Right renal cortex interstitium (tissue), 3 donors: Measurements from ENCODE around the gene SLC25A21. TPM values are rescaled to one million over a fixed set of nuclear protein-coding genes. Genes with fewer than 3 reads are reported as not detected.

ENCODE experiments used
- DNase-seq, 3 donors: peaks; one replicate each; pipeline ENCODE4 v3.0.0-alpha.2; 2013; ENCODE audit warnings: low read depth in 3 of 3, low spot score in 2 of 3
- polyA plus RNA-seq, 3 donors: library from polyadenylated mRNA; unstranded; fragments of 120-200 nt; gene quantifications; one replicate each; pipeline ENCODE4 v1.2.1, GENCODE V29; 2013; ENCODE audit not compliant: insufficient read length in 3 of 3

Gene SLC25A21
- polyA plus RNA-seq, 3 donors = 2.4 to 4.7 (median 3.4) TPM

DNA sequence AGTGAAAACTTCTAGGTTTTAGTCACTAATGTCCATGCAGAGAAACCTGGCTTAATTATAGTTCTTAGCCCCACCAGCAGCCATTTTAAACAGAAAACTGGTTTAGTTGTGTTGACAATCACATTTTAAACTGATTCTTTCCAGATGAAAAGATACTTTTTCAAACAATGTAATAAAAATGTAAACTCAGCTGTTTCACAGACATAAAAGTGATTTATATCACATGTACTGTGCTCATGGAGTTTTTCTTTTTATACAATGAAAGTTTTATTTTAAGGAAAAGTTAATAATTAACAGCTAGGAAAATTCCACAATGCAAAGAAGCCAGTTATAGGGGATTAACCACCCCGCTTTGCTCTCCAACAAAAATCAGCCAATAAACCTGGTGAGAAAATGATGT, 381.0 kb downstream of the SLC25A21 start:
- DNase-seq = no peak

DNA sequence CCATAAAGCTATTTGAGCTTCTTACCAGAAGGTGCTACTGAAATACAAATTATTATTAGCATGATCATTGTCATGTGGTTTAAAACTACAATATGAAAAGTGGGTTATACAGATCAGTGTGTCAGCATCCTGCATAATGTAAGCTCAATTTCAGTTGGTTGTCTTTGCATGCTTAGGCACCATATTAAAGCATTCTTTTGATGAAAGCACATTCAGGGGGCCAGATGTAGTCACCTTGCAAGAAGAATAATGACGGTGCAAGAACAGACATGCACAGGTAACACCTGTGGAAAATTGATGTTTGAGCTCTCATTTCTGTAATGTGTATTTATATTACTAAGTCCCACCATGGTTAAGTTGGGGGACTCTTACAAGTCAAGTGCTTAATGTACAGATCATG, 386.9 kb downstream of the SLC25A21 start:
- no peak for DNase-seq

DNA sequence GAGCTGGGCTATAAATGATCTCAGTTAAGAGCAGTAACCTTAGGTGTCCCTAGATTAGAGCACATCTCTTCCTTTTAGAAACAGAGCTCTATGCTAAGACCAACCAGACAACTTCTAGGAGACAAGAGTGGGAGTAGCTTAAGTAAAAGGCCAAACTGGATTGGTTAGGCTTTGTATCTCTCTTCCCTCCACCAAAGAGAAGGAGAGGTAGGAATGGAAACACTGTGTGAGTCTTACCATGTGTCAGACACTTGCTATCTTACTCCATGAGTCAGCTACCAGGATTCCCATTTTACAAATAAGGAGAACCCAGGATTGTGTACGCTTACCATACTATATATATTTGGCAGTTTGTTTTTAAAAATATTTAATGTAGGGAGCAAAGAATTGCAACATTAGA, 387.9 kb downstream of the SLC25A21 start:
- no peak for DNase-seq

DNA sequence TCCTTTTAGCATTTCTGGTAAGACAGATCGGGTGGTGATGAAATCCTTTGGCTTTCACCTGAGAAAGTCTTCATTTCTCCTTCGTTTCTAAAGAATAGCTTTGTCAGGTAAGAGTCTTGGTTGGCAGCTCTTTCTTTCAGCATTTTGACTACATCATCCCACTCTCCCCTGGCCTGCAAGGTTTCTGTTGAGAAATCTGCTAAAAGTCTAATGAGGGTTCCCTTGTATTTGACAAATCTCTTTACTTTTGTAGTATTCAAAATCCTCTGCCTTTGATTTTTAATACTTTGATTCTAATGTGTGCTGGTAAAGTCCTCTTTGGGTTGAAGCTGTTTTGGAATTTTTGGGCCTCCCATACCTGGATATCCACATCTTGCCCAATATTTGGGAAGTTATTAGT, 390.5 kb downstream of the SLC25A21 start:
- no peak for DNase-seq

DNA sequence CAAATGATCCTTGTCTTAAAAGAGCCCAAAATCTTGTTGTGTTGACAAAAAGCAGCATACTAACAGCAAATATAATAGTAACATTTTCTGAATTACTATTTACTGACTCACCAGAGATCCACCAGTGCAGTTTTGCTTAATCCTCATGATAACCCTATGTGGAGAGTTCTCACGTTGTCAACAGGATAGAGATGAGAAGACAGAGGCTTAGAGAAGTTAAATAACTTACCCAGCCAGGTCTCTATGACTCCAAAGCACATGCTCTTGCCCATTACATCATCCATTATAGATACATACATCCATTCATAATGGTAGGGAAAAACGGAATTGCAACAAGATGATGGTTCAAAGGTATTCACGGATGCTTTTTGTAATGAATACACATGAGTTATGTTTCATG, 398.8 kb downstream of the SLC25A21 start:
- DNase-seq = no peak

DNA sequence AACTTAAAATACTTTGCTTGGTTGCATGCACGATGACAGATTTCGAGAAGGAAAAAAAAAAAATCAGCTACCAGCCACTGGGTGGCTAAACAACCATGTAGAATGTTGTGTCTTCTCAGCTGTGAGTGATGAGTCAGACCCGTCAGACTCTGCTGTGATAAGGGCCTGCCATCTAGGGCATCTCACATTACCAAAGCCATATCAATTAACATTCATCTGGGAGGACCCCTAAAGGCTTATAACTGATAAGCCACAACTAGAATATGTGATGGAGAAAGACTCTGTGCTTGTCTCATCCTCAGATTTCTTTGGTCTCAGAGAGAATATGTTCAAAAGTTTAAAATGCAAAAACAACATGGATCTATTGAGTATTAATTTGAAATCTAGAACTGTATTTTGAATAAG, 399.3 kb downstream of the SLC25A21 start:
- no peak for DNase-seq

DNA sequence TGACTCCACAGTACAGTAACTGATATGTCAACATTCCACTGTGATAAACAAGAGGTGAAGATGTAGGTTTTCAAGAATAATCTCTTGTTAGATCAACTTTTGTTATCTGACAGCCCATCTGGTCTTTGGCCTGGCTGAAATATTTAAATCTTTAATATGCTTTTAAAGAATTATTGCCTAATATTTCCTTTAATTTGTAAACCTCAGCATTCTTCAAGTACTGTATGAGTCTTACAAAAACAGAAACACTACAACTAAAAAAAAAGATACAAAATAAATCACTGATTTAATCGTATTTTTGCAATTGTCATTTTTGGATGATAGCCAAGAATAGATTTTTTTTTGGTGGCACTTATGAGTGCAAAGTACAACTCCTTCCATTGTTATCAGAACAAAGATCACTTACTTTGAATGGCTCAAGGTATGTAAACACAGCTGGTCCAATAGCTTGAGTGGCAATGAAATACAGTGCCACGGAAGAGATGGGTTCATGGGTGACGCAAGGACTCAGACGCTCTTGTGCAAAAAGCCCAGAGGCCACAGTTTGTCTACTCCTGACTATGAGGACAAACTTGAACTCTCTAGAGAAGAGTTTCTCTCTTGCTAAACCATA, 401.3 kb downstream of the SLC25A21 start:
- DNase-seq = no peak

DNA sequence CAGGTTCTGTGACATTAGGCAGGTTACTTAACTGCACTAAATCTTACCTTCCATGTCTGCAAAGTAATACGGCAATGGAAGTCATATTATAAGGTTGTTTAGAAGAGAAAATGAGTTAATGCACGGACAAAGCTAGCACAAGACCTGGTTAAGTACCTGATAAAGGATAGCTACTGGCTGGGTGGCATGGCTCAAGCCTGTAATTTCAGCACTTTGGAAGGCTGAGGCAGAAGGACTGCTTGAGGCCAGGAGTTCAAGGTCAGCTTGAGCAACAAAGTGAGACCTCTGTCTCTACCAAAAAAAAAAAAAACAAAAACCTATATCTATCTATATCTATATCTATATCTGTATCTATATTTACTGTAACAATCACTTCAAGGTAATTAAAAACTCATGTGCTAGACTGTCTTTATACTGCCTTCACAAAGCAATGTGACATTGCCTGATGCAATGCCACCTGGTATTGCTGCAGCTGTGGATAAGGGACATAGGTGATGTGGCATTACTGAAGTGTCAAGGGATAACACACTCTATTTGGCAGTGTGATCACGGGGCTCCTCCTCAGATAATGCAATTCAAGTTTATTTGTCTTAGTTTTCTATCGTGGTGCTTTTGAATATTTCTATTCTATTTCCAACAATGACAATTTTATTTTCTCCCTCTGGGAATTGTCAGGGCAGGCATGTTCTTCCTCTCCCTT, 403.6 kb downstream of the SLC25A21 start:
- DNase-seq = no peak

DNA sequence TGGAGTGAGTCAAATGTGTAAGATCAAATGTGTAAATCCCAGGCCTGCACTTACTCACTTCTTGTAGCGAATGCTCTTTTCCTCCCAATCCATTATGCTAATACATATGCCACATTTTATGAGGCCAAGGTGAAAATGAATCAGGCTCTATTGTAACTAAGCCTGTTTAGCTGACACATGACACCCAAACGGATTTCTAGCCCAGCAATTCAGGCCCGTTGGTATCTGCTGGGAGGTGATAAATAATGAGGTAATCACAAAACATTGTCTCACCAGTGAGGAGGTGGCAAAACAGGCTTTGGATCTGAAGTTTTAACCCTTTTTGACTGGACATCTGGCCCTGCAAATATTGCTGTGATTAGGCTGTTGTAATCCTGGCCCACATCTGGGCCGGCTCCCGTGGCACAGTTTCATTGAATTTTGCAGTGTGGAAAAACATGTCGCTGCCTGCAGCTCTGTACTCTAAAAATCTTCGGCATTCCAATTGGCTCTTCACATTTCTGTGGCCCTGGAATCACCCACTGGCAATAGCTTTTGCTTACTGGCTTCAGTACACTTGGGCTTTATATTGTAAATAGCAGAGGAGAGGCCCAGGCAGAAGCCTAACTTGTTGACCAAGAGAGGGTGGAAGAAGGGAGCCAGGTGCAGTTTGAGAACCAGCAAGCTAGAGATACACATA, 404.7 kb downstream of the SLC25A21 start:
- DNase-seq = no peak

DNA sequence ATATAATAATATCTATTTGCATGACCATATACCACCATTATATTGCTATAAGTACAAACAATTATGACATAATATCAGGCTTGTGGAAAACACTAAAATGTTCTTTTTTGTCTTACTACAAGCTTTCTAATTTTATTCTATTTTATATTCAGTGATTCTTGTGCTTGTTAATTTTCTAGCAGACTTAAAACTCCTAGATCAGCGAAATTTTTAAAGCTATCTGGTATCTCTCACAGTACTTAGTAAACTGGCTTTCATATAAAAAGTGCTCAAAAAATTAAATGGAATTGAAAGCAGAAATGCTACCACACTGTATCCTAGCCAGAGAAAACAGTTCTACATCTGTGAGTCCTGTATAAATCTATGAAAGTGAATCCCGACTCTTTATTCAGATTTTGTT, 405.4 kb downstream of the SLC25A21 start:
- DNase-seq = no peak

DNA sequence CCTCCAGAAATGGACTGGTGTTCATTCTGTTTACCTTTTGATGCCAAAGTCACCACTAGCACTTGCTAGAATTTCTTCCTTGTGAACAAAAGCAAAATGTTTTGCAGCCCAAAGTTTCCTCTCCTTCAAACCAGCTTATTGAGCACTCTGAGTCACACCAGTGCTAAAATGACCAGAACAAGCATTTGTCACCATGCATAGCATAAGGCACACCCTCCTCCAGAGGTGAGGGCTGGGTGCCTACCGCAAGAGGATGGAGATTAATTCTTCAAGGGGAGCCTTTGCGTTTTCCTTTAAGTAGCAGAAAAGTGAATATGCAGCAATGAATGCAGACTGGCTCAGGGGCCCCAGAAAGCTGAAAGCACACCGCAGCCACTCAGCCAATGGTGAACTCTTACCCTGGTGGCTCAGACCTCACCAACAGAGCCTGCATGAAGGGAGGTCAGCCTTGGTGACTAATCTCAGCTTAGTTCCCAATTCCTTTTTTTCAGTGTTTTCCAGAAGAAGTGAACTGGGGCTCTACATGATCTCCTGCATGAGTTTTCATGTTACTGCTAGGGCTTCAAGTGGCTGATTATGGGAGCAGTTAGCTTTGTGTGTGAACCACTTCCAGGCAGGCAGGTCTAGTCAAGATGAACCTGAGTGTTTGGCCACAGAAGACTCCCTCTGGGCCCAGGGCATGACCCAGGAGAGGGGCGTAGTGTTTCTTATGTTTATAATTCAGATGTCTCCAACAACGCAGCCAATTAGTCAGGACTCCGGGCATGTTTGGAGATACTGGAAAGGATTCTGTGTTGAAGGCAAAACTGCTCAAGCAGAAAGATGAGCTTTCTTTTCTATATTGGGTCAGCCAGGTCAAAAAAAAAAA, 414.4 kb downstream of the SLC25A21 start:
- no peak for DNase-seq

DNA sequence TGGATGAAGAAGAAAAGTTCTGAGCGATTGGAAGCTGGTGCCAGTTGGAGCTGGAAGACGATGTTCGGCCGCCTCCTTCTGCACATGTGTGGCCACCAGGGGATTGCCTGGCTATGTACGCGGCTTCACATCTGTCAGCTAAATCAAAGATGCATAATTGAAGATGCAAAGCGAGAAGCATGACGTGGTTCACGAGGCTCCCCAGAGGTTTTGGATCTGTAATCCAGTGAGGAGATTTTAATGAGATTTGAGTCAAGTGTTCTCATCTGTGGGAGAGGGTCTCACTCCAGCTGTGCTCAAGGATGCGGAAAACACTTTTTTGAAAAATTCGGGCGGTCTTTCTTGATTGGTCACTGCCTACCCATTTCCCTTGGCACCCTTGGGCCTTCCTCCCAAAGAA, 416.2 kb downstream of the SLC25A21 start:
- no peak for DNase-seq

DNA sequence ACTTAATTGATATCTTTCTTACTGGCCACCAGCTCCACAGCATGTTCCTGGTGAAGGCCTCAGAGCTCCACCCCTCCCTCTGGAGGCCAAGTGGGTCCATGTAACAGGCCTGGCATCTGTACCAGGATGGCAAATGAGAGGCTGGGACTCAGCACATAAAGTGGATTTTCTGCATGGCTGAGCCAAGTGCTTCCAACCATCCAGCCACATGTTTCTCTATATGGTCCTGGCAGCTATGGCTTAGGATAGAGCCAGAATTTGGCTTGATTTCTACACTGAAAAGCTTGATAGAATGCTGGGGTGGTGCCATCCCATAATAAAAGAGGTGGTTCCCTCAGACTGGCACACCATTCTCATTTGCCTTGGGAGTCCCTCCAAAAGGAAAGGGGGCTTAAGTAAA, 416.6 kb downstream of the SLC25A21 start:
- DNase-seq = no peak

DNA sequence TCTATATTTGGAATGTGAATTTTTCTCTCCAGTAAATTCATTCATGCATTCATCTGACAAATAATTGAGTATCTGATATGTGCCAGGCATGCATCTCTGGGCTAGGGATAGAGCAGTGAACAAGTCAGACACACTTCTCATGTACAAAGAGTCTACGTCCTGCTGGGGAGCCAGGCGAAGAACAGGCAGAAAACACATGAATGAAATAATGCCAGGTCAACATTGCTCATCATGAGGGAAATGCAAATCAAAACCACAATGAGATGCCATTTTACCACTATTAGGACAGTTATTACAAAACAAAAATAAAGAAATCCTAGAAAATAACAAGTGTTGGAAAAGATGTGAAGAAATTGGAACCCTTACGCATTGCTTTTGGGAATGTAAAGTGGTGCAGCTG, 420.5 kb downstream of the SLC25A21 start:
- DNase-seq = no peak

DNA sequence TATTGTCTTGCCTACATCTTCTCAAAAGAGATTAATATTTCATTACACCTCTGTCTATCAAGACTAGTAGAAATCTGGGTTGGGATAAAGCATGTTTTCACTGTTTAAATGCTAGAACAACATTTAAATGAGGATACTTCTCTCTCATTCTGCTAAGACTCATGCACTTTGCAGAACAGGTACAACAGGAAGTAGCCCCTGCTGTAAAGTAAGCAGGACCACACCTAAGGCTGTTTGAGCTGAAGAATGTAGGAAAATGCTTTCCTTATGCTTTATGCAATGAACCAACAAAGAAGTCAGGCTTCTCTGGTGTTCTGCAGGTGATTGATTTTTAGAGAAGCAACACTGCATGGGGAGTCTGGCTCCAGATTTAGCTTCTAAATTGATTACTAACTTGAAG, 421.3 kb downstream of the SLC25A21 start:
- DNase-seq = no peak

DNA sequence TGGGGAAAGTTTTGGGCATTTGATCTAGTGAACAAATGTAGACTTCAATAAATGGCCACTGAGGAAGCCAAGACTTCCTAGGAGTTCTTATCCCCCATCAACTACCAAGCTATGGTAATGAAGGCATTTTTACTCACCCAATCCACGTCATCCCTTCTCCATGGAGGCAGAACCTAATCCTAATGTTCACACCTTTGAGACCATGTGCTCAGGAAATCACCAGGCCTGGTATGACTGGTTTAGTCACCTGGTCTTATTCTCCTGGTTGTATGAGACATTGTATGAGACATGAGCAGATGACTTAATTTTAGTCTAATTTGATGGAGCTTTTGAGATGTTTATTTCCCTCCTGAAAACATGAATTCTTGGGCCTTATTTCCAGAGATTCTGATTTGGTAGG, 422.2 kb downstream of the SLC25A21 start:
- DNase-seq = no peak

DNA sequence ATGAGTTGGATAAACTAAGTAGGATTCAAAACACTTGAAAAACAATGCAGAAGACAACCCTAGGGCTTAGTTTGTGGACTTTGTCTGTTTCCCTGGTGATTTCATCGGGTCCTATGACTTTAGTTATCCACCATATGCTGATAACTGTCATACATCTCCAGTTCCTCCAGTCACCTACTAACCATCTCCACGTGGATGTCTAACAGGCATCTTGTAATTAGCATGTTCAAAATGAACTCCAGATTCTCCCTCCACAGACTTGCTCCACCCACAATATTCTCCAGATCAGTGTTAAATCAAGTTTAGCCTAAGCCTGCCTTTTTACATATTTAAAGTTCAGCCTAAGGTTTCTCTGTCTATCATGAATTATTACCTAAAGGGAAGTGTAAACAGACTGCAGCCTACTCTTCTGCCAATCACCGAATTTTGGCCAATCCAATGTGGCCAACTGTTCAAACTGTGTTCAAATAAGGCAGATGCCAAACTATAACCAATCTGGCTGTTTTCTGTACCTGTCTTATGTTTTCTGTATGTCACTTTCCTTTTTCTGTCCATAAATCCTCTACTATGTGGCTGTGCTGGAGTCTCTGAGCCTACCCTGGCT, 423.7 kb downstream of the SLC25A21 start:
- DNase-seq = no peak

DNA sequence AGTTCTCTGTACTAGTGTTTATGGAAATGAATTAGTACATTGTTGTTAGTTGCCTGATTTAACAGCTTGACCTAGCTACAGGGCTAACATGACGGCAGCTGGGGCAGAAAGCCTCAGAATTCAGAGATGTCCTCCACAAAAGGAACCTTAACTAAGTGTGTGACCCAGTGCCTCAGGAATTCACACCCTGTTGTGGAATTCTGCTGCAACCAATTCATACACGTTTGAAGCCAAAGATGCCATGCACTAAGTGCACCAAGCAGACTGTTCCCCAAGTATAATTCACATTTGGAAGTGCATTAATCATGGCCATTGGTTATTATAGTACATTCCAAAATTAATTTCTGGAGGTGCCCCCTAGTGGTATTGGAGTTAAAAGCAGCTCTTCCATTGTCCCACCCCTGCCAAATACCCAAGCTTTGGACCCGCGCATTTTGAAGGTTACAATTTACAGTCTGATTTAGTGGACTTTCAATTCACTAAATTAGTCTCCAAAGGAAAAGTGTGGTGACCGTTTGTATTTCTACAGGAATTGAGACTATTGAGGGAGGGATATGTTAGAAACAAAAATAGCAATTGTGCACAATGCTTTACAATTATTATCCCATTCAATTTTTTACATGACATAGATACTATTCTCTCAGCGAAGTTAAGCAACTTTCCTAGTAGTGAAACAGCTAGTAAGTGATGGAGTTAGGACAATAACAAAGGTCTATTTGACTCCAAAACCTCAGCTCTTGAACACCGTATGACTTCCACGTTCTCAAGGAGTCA, 424.8 kb downstream of the SLC25A21 start:
- DNase-seq = no peak

DNA sequence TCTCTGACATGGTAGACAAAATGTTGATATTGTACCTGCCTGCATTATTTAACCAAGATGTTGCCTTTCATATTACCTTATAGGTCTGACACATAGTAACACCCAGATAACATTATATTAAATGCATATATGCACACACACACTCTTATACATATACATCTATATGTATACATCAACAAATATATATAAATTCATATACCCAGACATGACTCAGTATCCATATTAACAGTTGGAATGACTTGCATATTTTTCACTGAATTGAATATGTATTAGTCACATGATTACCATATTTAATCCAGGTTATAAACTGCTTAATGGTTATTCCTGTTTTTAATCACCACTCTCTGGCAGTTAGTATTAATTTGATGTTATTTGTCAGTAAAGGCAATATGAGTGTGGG, 425.5 kb downstream of the SLC25A21 start:
- DNase-seq = no peak

DNA sequence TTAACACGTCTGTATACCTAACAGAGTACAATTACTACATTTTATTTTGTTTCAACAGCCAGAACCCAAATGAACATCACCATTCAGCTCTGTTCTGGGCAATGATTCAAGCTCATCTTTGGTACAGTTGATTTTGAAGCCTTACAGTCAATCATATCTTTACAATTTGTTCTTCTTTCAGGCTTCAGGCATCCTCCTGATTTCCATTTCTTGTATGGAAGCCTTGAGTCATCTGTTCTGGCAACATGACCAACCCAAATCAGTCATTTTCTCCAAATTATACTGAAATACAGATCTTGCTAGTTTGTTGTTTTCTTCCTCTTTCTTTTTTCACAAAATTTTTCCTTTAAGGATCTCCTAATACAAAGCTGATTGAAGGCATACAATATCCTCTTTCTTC, 430.5 kb downstream of the SLC25A21 start:
- no peak for DNase-seq
